ENCODE results near the gene ACCS. TPM values are rescaled to one million over a fixed set of nuclear protein-coding genes. Genes with fewer than 3 reads are reported as not detected.

Gene ACCS
- polyA plus RNA-seq, 1 experiment = 7.0 TPM

DNA sequence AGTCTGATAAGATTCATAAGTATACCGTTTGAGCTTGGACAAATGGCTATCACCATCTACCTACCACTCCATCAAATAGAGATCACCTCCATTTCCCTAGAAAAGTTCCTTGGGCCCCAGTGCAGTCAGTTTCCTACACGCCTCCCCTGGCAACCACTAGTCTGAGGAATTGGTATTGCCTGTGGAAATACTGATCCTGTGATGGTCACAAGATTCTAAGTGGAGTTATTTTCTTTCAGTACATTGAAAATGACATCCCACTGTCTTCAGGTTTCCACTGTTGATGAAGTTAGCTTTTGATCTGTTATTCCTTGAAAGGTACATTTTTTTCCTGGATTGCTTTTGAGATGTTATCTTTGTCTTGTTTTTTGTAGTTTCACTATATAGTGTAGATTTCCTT lies 22.9 kb upstream of the ACCS start:
- DNase-seq (ENCODE audit: low read depth, low spot score) = no peak
- Histone ChIP-seq H3K27me3 (ENCODE audit: control insufficient read depth, insufficient read depth, low read length) (peaks cover 17% of the 10 kb centered on the region), H3K27ac (ENCODE audit: low read depth, low read length) (no peak overlapping the region), H3K4me3 (ENCODE audit: low read depth, low read length) (no peak overlapping the region), H3K9me3 (ENCODE audit: control insufficient read depth, insufficient read depth, low read length) (no peaks in the 10 kb centered on the region; the same call in 1 of the 2 replicates)
- TF ChIP-seq, protein P1, sequence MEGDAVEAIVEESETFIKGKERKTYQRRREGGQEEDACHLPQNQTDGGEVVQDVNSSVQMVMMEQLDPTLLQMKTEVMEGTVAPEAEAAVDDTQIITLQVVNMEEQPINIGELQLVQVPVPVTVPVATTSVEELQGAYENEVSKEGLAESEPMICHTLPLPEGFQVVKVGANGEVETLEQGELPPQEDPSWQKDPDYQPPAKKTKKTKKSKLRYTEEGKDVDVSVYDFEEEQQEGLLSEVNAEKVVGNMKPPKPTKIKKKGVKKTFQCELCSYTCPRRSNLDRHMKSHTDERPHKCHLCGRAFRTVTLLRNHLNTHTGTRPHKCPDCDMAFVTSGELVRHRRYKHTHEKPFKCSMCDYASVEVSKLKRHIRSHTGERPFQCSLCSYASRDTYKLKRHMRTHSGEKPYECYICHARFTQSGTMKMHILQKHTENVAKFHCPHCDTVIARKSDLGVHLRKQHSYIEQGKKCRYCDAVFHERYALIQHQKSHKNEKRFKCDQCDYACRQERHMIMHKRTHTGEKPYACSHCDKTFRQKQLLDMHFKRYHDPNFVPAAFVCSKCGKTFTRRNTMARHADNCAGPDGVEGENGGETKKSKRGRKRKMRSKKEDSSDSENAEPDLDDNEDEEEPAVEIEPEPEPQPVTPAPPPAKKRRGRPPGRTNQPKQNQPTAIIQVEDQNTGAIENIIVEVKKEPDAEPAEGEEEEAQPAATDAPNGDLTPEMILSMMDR (IDR thresholded peaks at IDR 0.05; ENCODE audit: low read depth, low read length) = no peak
- ChIA-PET POLR2A (no interaction called here), CTCF (interaction anchor here (1.4 to 10.8 kb wide), 2 partner anchors 51 to 154 kb away, joined by 3 to 180 read pairs; no protein-coding TSS in a partner anchor)

DNA sequence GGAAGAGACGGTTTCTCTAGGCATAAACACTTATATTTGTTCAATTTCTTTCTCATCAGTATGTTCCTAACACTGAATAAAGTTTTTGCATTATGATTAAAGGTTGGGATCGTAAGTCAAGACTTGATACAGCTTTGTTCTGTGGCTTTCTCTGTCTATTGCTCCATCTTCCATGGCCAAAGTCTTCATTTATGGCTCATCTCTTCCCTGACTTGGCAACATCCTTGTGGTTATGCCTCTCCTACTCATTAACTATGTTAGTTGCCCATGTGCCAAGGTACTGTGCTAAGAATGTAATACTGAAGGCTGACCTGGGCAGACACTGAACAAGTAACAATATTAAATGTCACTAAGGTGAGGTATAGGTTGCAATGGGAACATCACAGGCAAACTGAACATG lies 19.9 kb upstream of the ACCS start:
- H3K27ac ChIP-seq (ENCODE audit: low read depth, low read length) = no peak overlapping the region
- ChIA-PET POLR2A (no interaction called here), CTCF (interaction anchor here (10.8 kb wide), 1 partner anchor 157 kb away, joined by 180 read pairs; no protein-coding TSS in a partner anchor)

DNA sequence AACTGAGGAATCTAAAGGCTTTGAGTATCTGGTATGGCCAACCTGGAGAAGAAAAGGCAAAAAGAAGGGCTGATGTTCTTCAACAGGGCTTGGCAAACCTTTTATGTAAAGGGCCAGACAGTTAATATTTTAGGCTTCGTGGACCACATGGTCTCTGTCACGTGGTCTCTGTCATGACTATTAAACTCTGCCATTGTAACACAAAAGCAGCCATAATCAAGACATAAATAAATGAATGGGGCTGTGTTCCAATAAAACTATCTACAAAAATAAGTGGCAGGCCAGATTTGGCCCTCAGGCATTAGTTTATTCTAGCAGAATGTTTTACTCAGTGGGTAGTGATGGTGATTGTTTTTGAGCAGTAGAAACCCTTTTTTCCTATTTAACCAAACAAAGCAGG lies 18.8 kb upstream of the ACCS start:
- ChIA-PET CTCF (no interaction called here), POLR2A (no interaction called here)
- no peak for DNase-seq (ENCODE audit: low read depth, low spot score)
- Histone ChIP-seq H3K9me3 (ENCODE audit: control insufficient read depth, insufficient read depth, low read length) (no peaks in the 10 kb centered on the region), H3K27ac (ENCODE audit: low read depth, low read length) (no peak overlapping the region), H3K4me3 (ENCODE audit: low read depth, low read length) (no peak overlapping the region), H3K27me3 (ENCODE audit: control insufficient read depth, insufficient read depth, low read length) (peaks cover 13% of the 10 kb centered on the region)
- TF ChIP-seq, protein P1 (IDR thresholded peaks at IDR 0.05; ENCODE audit: low read depth, low read length) = no peak

More for the DNA sequence above, 19.9 kb upstream of the ACCS start:
- no peak for DNase-seq (ENCODE audit: low read depth, low spot score)
- peaks cover 16% of the 10 kb centered on the region for H3K27me3 ChIP-seq (ENCODE audit: control insufficient read depth, insufficient read depth, low read length)
- TF ChIP-seq, protein P1 (IDR thresholded peaks at IDR 0.05; ENCODE audit: low read depth, low read length) = no peak
- H3K4me3 ChIP-seq (ENCODE audit: low read depth, low read length) = no peak overlapping the region
- no peaks in the 10 kb centered on the region for H3K9me3 ChIP-seq (ENCODE audit: control insufficient read depth, insufficient read depth, low read length)

DNA sequence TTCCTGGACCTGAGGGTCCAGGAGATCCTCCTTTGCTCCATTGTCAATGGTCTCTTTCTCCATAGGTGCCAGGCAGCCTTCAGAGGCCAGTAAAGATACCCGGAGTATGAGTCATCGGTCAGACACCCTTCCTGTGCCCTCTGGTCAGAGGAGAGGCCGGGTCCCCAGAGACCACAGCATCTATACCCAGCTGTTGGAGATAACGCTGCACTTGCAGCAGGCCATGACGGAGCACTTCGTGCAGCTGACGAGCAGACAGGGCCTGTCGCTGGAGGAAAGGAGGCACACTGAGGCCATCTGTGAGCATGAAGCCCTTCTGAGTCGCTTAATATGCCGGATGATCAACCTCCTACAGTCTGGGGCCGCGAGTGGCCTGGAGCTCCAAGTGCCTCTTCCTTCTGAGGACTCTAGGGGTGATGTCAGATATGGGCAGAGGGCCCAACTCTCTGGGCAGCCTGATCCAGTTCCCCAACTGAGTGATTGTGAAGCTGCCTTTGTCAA lies 18.1 kb upstream of the ACCS start, which contains the start of gene ACCSL:
Gene ACCSL (plus strand): TSS at position 51 of the 501 bp plus-strand sequence. CDS start 56 bp downstream, at position 107.
- H3K9me3 ChIP-seq (ENCODE audit: control insufficient read depth, insufficient read depth, low read length) = no peaks in the 10 kb centered on the region
- no peak within 1 kb of the TSS for H3K4me3 ChIP-seq (ENCODE audit: low read depth, low read length)
- no peak for DNase-seq (ENCODE audit: low read depth, low spot score)
- H3K27me3 ChIP-seq (ENCODE audit: control insufficient read depth, insufficient read depth, low read length) = peaks cover 17% of the 10 kb centered on the region
- CTCF ChIA-PET = no interaction called here
- H3K27ac ChIP-seq (ENCODE audit: low read depth, low read length) = no peak within 1 kb of the TSS
- POLR2A ChIA-PET = no interaction called here
- TF ChIP-seq, protein P1 (IDR thresholded peaks at IDR 0.05; ENCODE audit: low read depth, low read length) = no peak

DNA sequence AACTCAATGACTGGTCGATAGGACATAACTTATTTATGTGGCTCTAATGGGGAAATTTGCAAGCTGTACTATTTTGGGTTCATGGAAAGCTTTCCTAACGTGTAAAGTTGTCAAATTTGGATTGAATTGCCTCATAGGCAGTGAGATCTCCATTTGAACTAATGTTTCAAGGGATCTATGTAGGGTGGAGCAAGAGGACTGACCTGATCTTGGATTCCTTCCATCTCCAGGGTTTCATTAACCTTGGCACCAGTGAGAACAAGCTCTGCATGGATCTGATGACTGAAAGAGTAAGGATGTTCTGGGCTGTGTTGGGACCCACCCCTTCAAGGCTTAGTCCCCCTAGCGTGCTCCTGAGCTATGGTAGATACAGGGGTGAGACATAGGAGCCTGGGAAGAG lies 16.2 kb upstream of the ACCS start:
- H3K4me3 ChIP-seq (ENCODE audit: low read depth, low read length) = no peak overlapping the region
- ChIA-PET POLR2A (no interaction called here), CTCF (interaction anchor here (0.6 to 1.0 kb wide), 3 partner anchors 13 to 161 kb away, joined by 3 to 4 read pairs (median 3); no protein-coding TSS in a partner anchor)
- no peak for DNase-seq (ENCODE audit: low read depth, low spot score)
- H3K27ac ChIP-seq (ENCODE audit: low read depth, low read length) = no peak overlapping the region
- TF ChIP-seq, protein P1 (IDR thresholded peaks at IDR 0.05; ENCODE audit: low read depth, low read length) = no peak
- H3K27me3 ChIP-seq (ENCODE audit: control insufficient read depth, insufficient read depth, low read length) = peaks cover 18% of the 10 kb centered on the region
- H3K9me3 ChIP-seq (ENCODE audit: control insufficient read depth, insufficient read depth, low read length) = no peaks in the 10 kb centered on the region

Measured in AG04450 (cell line).